ENCODE measurements around the gene KAT8. TPM values are rescaled to one million over a fixed set of nuclear protein-coding genes. Genes with fewer than 3 reads are reported as not detected.

KAT8 gene
- total and polyA plus RNA-seq, 2 of the 13 experiments (the other 11 are each of a cell fraction or from before 2014, with no cell fraction given), result 79.0 to 84.2 TPM

DNA sequence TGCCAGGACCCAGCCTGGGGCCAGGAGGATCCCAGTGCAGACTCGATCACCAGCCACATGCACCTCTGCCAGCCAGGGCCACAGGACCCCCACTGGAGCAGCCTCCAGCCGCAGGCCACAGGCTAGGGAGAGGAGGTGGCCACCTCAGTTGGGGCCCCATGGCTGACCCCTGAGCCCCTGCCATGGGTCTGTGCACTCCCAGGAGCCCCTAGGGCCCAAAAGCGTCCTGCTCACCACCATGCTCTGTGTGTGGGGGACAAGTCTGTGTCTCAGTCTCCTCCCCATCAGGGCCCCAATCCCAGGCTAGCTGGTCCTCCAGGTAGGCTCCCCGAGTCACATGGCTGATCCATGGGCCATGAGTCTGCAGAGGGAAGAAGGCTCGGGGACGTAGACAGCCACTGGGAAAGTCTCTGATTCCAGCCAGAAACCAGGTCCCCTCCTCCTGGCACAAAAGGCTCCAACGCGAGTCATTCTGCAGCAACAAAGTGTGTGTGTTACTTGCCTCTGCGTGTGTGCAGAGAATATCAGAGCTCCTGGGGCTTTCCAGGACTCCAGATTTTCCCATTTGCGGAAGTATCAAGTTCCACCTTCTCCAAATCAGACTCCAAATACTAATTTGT lies 24.1 kb downstream of the KAT8 start (continued):
- TF ChIP-seq, protein P1, sequence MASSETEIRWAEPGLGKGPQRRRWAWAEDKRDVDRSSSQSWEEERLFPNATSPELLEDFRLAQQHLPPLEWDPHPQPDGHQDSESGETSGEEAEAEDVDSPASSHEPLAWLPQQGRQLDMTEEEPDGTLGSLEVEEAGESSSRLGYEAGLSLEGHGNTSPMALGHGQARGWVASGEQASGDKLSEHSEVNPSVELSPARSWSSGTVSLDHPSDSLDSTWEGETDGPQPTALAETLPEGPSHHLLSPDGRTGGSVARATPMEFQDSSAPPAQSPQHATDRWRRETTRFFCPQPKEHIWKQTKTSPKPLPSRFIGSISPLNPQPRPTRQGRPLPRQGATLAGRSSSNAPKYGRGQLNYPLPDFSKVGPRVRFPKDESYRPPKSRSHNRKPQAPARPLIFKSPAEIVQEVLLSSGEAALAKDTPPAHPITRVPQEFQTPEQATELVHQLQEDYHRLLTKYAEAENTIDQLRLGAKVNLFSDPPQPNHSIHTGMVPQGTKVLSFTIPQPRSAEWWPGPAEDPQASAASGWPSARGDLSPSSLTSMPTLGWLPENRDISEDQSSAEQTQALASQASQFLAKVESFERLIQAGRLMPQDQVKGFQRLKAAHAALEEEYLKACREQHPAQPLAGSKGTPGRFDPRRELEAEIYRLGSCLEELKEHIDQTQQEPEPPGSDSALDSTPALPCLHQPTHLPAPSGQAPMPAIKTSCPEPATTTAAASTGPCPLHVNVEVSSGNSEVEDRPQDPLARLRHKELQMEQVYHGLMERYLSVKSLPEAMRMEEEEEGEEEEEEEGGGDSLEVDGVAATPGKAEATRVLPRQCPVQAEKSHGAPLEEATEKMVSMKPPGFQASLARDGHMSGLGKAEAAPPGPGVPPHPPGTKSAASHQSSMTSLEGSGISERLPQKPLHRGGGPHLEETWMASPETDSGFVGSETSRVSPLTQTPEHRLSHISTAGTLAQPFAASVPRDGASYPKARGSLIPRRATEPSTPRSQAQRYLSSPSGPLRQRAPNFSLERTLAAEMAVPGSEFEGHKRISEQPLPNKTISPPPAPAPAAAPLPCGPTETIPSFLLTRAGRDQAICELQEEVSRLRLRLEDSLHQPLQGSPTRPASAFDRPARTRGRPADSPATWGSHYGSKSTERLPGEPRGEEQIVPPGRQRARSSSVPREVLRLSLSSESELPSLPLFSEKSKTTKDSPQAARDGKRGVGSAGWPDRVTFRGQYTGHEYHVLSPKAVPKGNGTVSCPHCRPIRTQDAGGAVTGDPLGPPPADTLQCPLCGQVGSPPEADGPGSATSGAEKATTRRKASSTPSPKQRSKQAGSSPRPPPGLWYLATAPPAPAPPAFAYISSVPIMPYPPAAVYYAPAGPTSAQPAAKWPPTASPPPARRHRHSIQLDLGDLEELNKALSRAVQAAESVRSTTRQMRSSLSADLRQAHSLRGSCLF (CRISPR knock-in tag; IDR thresholded peaks at IDR 0.05; ENCODE audit: borderline replicate concordance), result no peak
- TF ChIP-seq PAF1 (CRISPR knock-in tag; IDR thresholded peaks at IDR 0.05), result no peak
- no peak for TF ChIP-seq POLR2AphosphoS5 (IDR thresholded peaks at IDR 0.05; ENCODE audit: low read depth, low read length)
- TF ChIP-seq GPN1 (CRISPR knock-in tag; IDR thresholded peaks at IDR 0.05; ENCODE audit: borderline replicate concordance), result no peak
- TF ChIP-seq, protein P2, sequence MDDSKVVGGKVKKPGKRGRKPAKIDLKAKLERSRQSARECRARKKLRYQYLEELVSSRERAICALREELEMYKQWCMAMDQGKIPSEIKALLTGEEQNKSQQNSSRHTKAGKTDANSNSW (CRISPR knock-in tag; IDR thresholded peaks at IDR 0.05; ENCODE audit: borderline replicate concordance), result peak; percentile 36; the same call in 1 of the 2 replicates
- no peak for TF ChIP-seq ZNF547 (CRISPR knock-in tag; IDR thresholded peaks at IDR 0.05)
- TF ChIP-seq ATF7-NPFF (CRISPR knock-in tag; IDR thresholded peaks at IDR 0.05; ENCODE audit: low read depth), result no peak
- TF ChIP-seq ZNF430 (CRISPR knock-in tag; IDR thresholded peaks at IDR 0.05), result no peak
- TF ChIP-seq AKAP8 (CRISPR knock-in tag; IDR thresholded peaks at IDR 0.05), result 0 out of 2 replicates have a peak, but pooled peaks have one; percentile 6
- no peak for TF ChIP-seq TRIM24 (CRISPR knock-in tag; IDR thresholded peaks at IDR 0.05)
- TF ChIP-seq NFE2L1 (CRISPR knock-in tag; IDR thresholded peaks at IDR 0.05; ENCODE audit: borderline replicate concordance), result peak; percentile 66; the same call in 1 of the 2 replicates
- TF ChIP-seq, protein P3, sequence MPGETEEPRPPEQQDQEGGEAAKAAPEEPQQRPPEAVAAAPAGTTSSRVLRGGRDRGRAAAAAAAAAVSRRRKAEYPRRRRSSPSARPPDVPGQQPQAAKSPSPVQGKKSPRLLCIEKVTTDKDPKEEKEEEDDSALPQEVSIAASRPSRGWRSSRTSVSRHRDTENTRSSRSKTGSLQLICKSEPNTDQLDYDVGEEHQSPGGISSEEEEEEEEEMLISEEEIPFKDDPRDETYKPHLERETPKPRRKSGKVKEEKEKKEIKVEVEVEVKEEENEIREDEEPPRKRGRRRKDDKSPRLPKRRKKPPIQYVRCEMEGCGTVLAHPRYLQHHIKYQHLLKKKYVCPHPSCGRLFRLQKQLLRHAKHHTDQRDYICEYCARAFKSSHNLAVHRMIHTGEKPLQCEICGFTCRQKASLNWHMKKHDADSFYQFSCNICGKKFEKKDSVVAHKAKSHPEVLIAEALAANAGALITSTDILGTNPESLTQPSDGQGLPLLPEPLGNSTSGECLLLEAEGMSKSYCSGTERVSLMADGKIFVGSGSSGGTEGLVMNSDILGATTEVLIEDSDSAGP (CRISPR knock-in tag; IDR thresholded peaks at IDR 0.05; ENCODE audit: borderline replicate concordance), result no peak
- TF ChIP-seq REPIN1 (CRISPR knock-in tag; IDR thresholded peaks at IDR 0.05; ENCODE audit: borderline replicate concordance, low read depth), result no peak
- TF ChIP-seq ZNF225 (CRISPR knock-in tag; IDR thresholded peaks at IDR 0.05), result no peak; the same call in 1 of the 2 replicates

Data from HepG2 (cell line).